Gastrocnemius medialis (tissue), 4 donors: Measurements from ENCODE around the gene BCL2L1. TPM values are rescaled to one million over a fixed set of nuclear protein-coding genes. Genes with fewer than 3 reads are reported as not detected.

Experiments
- ATAC-seq, 2 donors: fragments of 150-250 bp; one replicate each; pipeline ENCODE4 v1.9.1; 2016
- DNase-seq, 2 donors: peaks; one replicate each; pipeline ENCODE4 v3.0.0-alpha.2; 2019
- H3K27ac ChIP-seq, 4 donors: fragments of 200-600 bp; sonication (generic); 1 replicate in 1 of 4; 2 replicates in 3 of 4; pipeline ENCODE4 v1.5.1; 2016 to 2018; ENCODE audit warnings: mild to moderate bottlenecking in 2 of 4, moderate library complexity in 1 of 4
- H3K27me3 ChIP-seq, 3 donors: fragments of 200-600 bp; sonication (generic) in 2 of 3; 1 replicate in 1 of 3; 2 replicates in 2 of 3; pipeline versions ENCODE4 v1.5.1 to v1.6.0; 2016 to 2019; ENCODE audit warnings: mild to moderate bottlenecking in 1 of 3, moderate library complexity in 1 of 3
- H3K36me3 ChIP-seq, 2 donors: fragments of 200-600 bp; sonication (generic) in 1 of 2; one replicate each; pipeline ENCODE4 v1.5.1; 2017 to 2018
- H3K4me1 ChIP-seq, 2 donors: fragments of 200-600 bp; sonication (generic) in 1 of 2; one replicate each; pipeline ENCODE4 v1.5.1; 2016 to 2017; ENCODE audit warnings: mild to moderate bottlenecking in 2 of 2
- H3K4me3 ChIP-seq, 4 donors: fragments of 200-600 bp; sonication (generic) in 3 of 4; 1 replicate in 1 of 4; 2 replicates in 3 of 4; pipeline ENCODE4 v1.5.1; 2016 to 2019; ENCODE audit warnings: mild to moderate bottlenecking in 2 of 4
- H3K9me3 ChIP-seq, 3 donors: fragments of 200-600 bp; sonication (generic) in 2 of 3; 1 replicate in 1 of 3; 2 replicates in 2 of 3; pipeline ENCODE4 v1.5.1; 2016 to 2019
- CTCF ChIP-seq, 5 experiments: fragments of 450-650 bp in 3 of 5; fragments of 200-600 bp in 2 of 5; sonication (generic) in 2 of 5; IDR thresholded peaks in 4 of 5; conservative IDR thresholded peaks in 1 of 5; 1 replicate in 4 of 5; 2 replicates in 1 of 5; pipeline ENCODE4 v1.5.1; 2016 to 2019; ENCODE audit warnings: antibody characterized with exemption in 5 of 5, mild to moderate bottlenecking in 3 of 5, moderate library complexity in 3 of 5
- POLR2A ChIP-seq, 2 donors: fragments of 450-650 bp; IDR thresholded peaks; one replicate each; pipeline ENCODE4 v1.6.1; 2017; ENCODE audit warnings: antibody characterized with exemption in 2 of 2, mild to moderate bottlenecking in 2 of 2, moderate library complexity in 2 of 2
- in situ Hi-C, 4 donors: fragments of 200-750 bp; cut with MboI; loops; one replicate each; pipeline versions ENCODE4 v1.15.0 to v1.8.0; 2017; ENCODE audit warnings: low sequenced_read_pairs in 4 of 4
- intact Hi-C: fragments of 100-400 bp; cut with DNase I; formaldehyde crosslinking; loops from one replicate; pipeline ENCODE4 v1.15.1; 2023; ENCODE audit warnings: low total_unique reads
- total RNA-seq, 4 donors: library from RNA; depleted of rRNA; stranded (reverse); fragments of >200 nt; gene quantifications; one replicate each; pipeline versions ENCODE4 v1.1.0 to v1.2.3, GENCODE V29; 2016

BCL2L1 gene
- total RNA-seq, 4 donors from 2014 or later: 41.5 to 87.8 (median 55.3) TPM

GRCh38 chr20:31758521-31758920 is 35.9 kb upstream of the BCL2L1 start:
- Histone ChIP-seq H3K9me3 (no peaks in the 10 kb centered on the region), H3K4me3 (no peak overlapping the region), H3K4me1 (no peaks in the 10 kb centered on the region), H3K27ac (no peak overlapping the region), H3K27me3 (no peaks in the 10 kb centered on the region), H3K36me3 (no peaks in the 10 kb centered on the region)
- TF ChIP-seq POLR2A (IDR thresholded peaks at IDR 0.05): no peak
- no peak for TF ChIP-seq CTCF (IDR thresholded peaks at IDR 0.05 in 4 of 5, conservative IDR thresholded peaks at IDR 0.05 in 1 of 5)
- intact Hi-C loops: no loop called here
- DNase-seq: no peak
- no peak for ATAC-seq
- in situ Hi-C loops: no loop called here

- no peaks in the 10 kb centered on the region for H3K36me3 ChIP-seq
- no peak for TF ChIP-seq CTCF (IDR thresholded peaks at IDR 0.05 in 4 of 5, conservative IDR thresholded peaks at IDR 0.05 in 1 of 5)
- no peak for TF ChIP-seq POLR2A (IDR thresholded peaks at IDR 0.05)
- H3K27ac ChIP-seq: no peak overlapping the region
- no peak overlapping the region for H3K4me3 ChIP-seq
- no peaks in the 10 kb centered on the region for H3K9me3 ChIP-seq
- DNase-seq (no peak), ATAC-seq (no peak)
- in situ Hi-C loops: no loop called here
- no peaks in the 10 kb centered on the region for H3K4me1 ChIP-seq
- H3K27me3 ChIP-seq: no peaks in the 10 kb centered on the region
- intact Hi-C loops: no loop called here
Measured at GRCh38 chr20:31757254-31757653, 34.6 kb upstream of the BCL2L1 start.

GRCh38 chr20:31751126-31751525 is 28.5 kb upstream of the BCL2L1 start:
- no peak for DNase-seq
- Histone ChIP-seq H3K9me3 (no peaks in the 10 kb centered on the region), H3K4me1 (peaks cover 26 to 36% of the 10 kb centered on the region in 2 donors), H3K4me3 (no peak overlapping the region), H3K27ac (peak overlapping the region in 3 of 4 donors; percentile 36 to 60 (median 43)), H3K36me3 (no peaks in the 10 kb centered on the region), H3K27me3 (no peaks in the 10 kb centered on the region)
- TF ChIP-seq POLR2A (IDR thresholded peaks at IDR 0.05) (no peak), CTCF (IDR thresholded peaks at IDR 0.05 in 4 of 5, conservative IDR thresholded peaks at IDR 0.05 in 1 of 5) (no peak)
- no peak for ATAC-seq
- intact Hi-C loops (no loop called here), in situ Hi-C loops (no loop called here)

GRCh38 chr20:31749223-31749622 is 26.6 kb upstream of the BCL2L1 start:
- Histone ChIP-seq H3K9me3 (no peaks in the 10 kb centered on the region), H3K27me3 (no peaks in the 10 kb centered on the region), H3K4me1 (peaks cover 32 to 46% of the 10 kb centered on the region in 2 donors), H3K4me3 (no peak overlapping the region), H3K27ac (peak overlapping the region; percentile 79 to 88 (median 83)), H3K36me3 (no peaks in the 10 kb centered on the region)
- in situ Hi-C loops (loop anchor here in 2 of 4 donors (10.0 to 25.0 kb wide), 3 partner anchors 66 to 187 kb away; partner anchors contain the start of genes FOXS1 (in 1 of the 2) and MYLK2 (in 1 of the 2)), intact Hi-C loops (loop anchor here (2.0 to 5.0 kb wide), 2 partner anchors 38 to 60 kb away; no protein-coding TSS in a partner anchor)
- TF ChIP-seq CTCF (IDR thresholded peaks at IDR 0.05 in 4 of 5, conservative IDR thresholded peaks at IDR 0.05 in 1 of 5): no peak
- no peak for TF ChIP-seq POLR2A (IDR thresholded peaks at IDR 0.05)
- ATAC-seq (peak in 1 of 2 donors; percentile 18), DNase-seq (no peak)
